SH-SY5Y (cell line): Measurements from ENCODE around the gene NLRP1.

Source experiments
- GATA2 ChIP-seq: IDR thresholded peaks from 2 replicates; pipeline ENCODE4 v1.6.1; 2011; ENCODE audit warnings: mild to moderate bottlenecking, low read depth, low read length
- GATA3 ChIP-seq: IDR thresholded peaks from 2 replicates; pipeline ENCODE4 v1.6.1; 2011; ENCODE audit warnings: low read depth, mild to moderate bottlenecking, low read length, moderate library complexity

DNA sequence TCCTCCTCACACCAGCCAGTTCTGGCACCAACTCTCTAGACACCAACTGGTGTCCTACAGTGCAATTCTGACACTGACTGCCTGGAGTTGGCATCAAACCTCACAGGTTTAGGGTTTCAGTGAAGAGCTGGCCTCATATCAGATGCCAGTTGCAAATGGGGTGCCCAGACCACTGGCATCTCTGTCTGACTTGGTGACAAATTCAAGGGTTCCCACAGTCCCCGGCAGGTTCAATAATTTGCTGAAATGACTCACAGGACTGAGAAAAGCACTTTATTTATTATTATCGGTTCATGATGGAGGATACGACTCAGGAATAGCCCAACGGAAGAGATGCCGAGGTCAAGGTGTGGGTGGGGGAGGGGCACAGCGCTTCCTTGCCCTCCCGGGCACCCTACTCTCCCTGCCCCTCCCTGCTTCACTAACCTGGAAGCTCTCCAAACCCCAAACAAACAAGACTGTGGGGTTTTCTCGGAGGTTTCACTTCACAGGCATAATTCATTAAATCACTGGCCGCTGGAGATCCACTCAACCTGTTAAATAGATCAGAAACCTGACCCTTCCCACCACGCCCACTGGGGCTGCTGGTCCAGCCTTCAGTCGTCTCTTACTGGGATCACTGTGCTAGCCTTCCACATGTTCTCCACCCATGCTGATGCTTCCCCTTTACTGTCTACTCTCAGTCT, 1.7 kb upstream of the NLRP1 start:
- TF ChIP-seq GATA2 (no peak), GATA3 (no peak)
